Hepatocyte (in vitro differentiated cells): ENCODE data around the gene ENOSF1. TPM values are rescaled to one million over a fixed set of nuclear protein-coding genes. Genes with fewer than 3 reads are reported as not detected.

Source experiments
- DNase-seq: peaks from one replicate; pipeline ENCODE4 v3.0.0-alpha.2; 2016; ENCODE audit warnings: low spot score
- H2AFZ ChIP-seq: fragments of 200-600 bp; sonication (generic); 2 replicates; pipeline ENCODE4 v1.6.0; 2016; ENCODE audit warnings: antibody characterized with exemption, mild to moderate bottlenecking
- H3K27ac ChIP-seq: fragments of 200-600 bp; sonication (generic); 2 replicates; pipeline ENCODE4 v1.5.1; 2016; ENCODE audit warnings: mild to moderate bottlenecking
- H3K27me3 ChIP-seq: fragments of 200-600 bp; sonication (generic); 2 replicates; pipeline ENCODE4 v1.6.1; 2016
- H3K36me3 ChIP-seq: fragments of 200-600 bp; sonication (generic); replicated peaks from 2 replicates; pipeline ENCODE4 v1.5.1; 2016; ENCODE audit warnings: low read depth; ENCODE audit not compliant: insufficient read depth
- H3K4me1 ChIP-seq: fragments of 200-600 bp; sonication (generic); 2 replicates; pipeline ENCODE4 v1.5.1; 2016; ENCODE audit warnings: mild to moderate bottlenecking, moderate library complexity; ENCODE audit not compliant: insufficient read depth
- H3K4me2 ChIP-seq: fragments of 200-600 bp; sonication (generic); 2 replicates; pipeline ENCODE4 v1.6.0; 2016
- H3K4me3 ChIP-seq: fragments of 200-600 bp; sonication (generic); 2 replicates; pipeline ENCODE4 v1.5.1; 2016; ENCODE audit warnings: mild to moderate bottlenecking
- H3K79me2 ChIP-seq: fragments of 200-600 bp; sonication (generic); 2 replicates; pipeline ENCODE4 v1.6.0; 2017; ENCODE audit warnings: mild to moderate bottlenecking
- H3K9me2 ChIP-seq: fragments of 200-600 bp; sonication (generic); replicated peaks from 2 replicates; pipeline ENCODE4 v1.6.0; 2017; ENCODE audit warnings: mild to moderate bottlenecking; ENCODE audit not compliant: insufficient read depth
- H3K9me3 ChIP-seq: fragments of 200-600 bp; sonication (generic); 2 replicates; pipeline ENCODE4 v1.5.1; 2016; ENCODE audit warnings: low read depth, mild to moderate bottlenecking
- H4K20me1 ChIP-seq: fragments of 200-600 bp; sonication (generic); 2 replicates; pipeline ENCODE4 v1.6.0; 2016; ENCODE audit warnings: mild to moderate bottlenecking; ENCODE audit not compliant: insufficient read depth, poor library complexity, severe bottlenecking
- EZH2 ChIP-seq: fragments of 200-600 bp; sonication (generic); IDR thresholded peaks from 2 replicates; pipeline ENCODE4 v1.6.1; 2016; ENCODE audit warnings: antibody characterized with exemption, mild to moderate bottlenecking, borderline replicate concordance
- EZH2phosphoT487 ChIP-seq: fragments of 200-600 bp; sonication (generic); IDR thresholded peaks from one replicate; pipeline ENCODE4 v1.6.1; 2018; ENCODE audit warnings: antibody characterized with exemption, mild to moderate bottlenecking, low read depth, moderate library complexity; ENCODE audit not compliant: unreplicated experiment, severe bottlenecking
- WGBS: methylation state at CpG from one replicate; pipeline ENCODE4 v1.1.6; 2016; ENCODE audit warnings: low lambda C conversion rate; ENCODE audit errors: missing lambda C conversion rate; 5-methylcytosine and 5-hydroxymethylcytosine counted together
- polyA plus RNA-seq: library from polyadenylated mRNA; unstranded; fragments of >200 nt; fragmentation: Nextera tagmentation; extraction: Ambion mirVana; gene quantifications from 2 replicates; pipeline ENCODE4 v1.2.1, GENCODE V29; 2016
- total RNA-seq: library from RNA; depleted of rRNA; stranded (reverse); fragments of >200 nt; gene quantifications from 2 replicates; pipeline ENCODE4 v1.2.3, GENCODE V29; 2014
- TF ChIP-seq, protein P1 (sequence below): fragments of 200-600 bp; sonication (generic); IDR thresholded peaks from 2 replicates; pipeline ENCODE4 v1.5.1; 2016; ENCODE audit warnings: antibody characterized with exemption, mild to moderate bottlenecking; ENCODE audit not compliant: poor library complexity

The ENOSF1 gene
- total and polyA plus RNA-seq, 2 experiments from 2014 or later: 41.6 to 44.5 TPM

- TF ChIP-seq EZH2 (no peak), EZH2phosphoT487 (no peak)
- TF ChIP-seq, protein P1, sequence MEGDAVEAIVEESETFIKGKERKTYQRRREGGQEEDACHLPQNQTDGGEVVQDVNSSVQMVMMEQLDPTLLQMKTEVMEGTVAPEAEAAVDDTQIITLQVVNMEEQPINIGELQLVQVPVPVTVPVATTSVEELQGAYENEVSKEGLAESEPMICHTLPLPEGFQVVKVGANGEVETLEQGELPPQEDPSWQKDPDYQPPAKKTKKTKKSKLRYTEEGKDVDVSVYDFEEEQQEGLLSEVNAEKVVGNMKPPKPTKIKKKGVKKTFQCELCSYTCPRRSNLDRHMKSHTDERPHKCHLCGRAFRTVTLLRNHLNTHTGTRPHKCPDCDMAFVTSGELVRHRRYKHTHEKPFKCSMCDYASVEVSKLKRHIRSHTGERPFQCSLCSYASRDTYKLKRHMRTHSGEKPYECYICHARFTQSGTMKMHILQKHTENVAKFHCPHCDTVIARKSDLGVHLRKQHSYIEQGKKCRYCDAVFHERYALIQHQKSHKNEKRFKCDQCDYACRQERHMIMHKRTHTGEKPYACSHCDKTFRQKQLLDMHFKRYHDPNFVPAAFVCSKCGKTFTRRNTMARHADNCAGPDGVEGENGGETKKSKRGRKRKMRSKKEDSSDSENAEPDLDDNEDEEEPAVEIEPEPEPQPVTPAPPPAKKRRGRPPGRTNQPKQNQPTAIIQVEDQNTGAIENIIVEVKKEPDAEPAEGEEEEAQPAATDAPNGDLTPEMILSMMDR: no peak
- Histone ChIP-seq H3K9me2 (no peaks in the 10 kb centered on the region), H3K9me3 (no peaks in the 10 kb centered on the region), H3K79me2 (peaks cover 6% of the 10 kb centered on the region), H4K20me1 (no peaks in the 10 kb centered on the region), H3K27ac (peak overlapping the region; percentile 13), H3K4me3 (no peak overlapping the region), H2AFZ (no peak overlapping the region), H3K4me1 (no peaks in the 10 kb centered on the region), H3K27me3 (no peaks in the 10 kb centered on the region), H3K36me3 (peaks cover 2% of the 10 kb centered on the region), H3K4me2 (no peak overlapping the region)
- 63% methylated on average over 1 of the region's 1 CpG for WGBS
- no peak for DNase-seq
Measured at GRCh38 chr18:668260-668659, 44.2 kb downstream of the ENOSF1 start.

DNA sequence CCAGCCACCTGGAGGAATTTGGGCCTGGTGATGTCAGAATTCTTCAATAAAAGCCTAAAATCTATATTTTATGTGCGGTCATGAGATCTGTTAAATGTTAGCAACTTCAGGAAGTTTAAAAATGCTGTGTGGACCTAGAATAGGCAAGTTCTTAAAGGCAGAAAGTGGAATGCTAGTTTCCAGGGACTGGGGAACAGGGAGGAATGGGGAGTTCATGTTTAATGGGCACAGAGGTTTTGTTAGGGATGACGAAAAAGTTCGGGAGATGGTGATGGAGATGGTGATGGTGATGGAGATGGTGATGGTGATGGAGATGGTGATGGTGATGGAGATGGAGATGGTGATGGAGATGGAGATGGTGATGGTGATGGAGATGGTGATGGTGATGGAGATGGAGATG, 45.8 kb downstream of the ENOSF1 start:
- Histone ChIP-seq H3K27ac (no peak overlapping the region), H3K4me2 (no peak overlapping the region), H3K9me2 (no peaks in the 10 kb centered on the region), H3K4me1 (no peaks in the 10 kb centered on the region), H3K27me3 (no peaks in the 10 kb centered on the region), H3K4me3 (no peak overlapping the region), H4K20me1 (no peaks in the 10 kb centered on the region), H2AFZ (no peak overlapping the region), H3K79me2 (peaks cover 11% of the 10 kb centered on the region), H3K36me3 (peaks cover 2% of the 10 kb centered on the region), H3K9me3 (no peaks in the 10 kb centered on the region)
- no peak for DNase-seq
- WGBS: 97% methylated on average over 3 of the region's 3 CpGs
- TF ChIP-seq EZH2: no peak
- TF ChIP-seq EZH2phosphoT487: no peak
- TF ChIP-seq, protein P1: no peak

- Histone ChIP-seq H3K27me3 (no peaks in the 10 kb centered on the region), H3K9me2 (no peaks in the 10 kb centered on the region), H2AFZ (no peak overlapping the region), H3K9me3 (no peaks in the 10 kb centered on the region), H3K36me3 (peaks cover under 1% of the 10 kb centered on the region), H3K4me1 (no peaks in the 10 kb centered on the region), H3K4me3 (no peak overlapping the region), H3K4me2 (no peak overlapping the region), H3K79me2 (peaks cover 15% of the 10 kb centered on the region), H4K20me1 (no peaks in the 10 kb centered on the region), H3K27ac (no peak overlapping the region)
- no peak for TF ChIP-seq EZH2
- TF ChIP-seq, protein P1: peak; percentile 6
- DNase-seq: no peak
- WGBS: 93% methylated on average over 8 of the region's 8 CpGs
Measured at GRCh38 chr18:666177-666576, 46.3 kb downstream of the ENOSF1 start.

- no peaks in the 10 kb centered on the region for H3K4me1 ChIP-seq
- no peak overlapping the region for H2AFZ ChIP-seq
- no peak for DNase-seq
- H4K20me1 ChIP-seq: no peaks in the 10 kb centered on the region
- H3K4me3 ChIP-seq: no peak overlapping the region
- no peaks in the 10 kb centered on the region for H3K9me3 ChIP-seq
- no peaks in the 10 kb centered on the region for H3K27me3 ChIP-seq
- H3K9me2 ChIP-seq: no peaks in the 10 kb centered on the region
- no peak overlapping the region for H3K4me2 ChIP-seq
- TF ChIP-seq, protein P1: no peak
- TF ChIP-seq EZH2phosphoT487: no peak
- H3K79me2 ChIP-seq: peaks cover 39% of the 10 kb centered on the region
- no peak overlapping the region for H3K27ac ChIP-seq
- no peaks in the 10 kb centered on the region for H3K36me3 ChIP-seq
- WGBS: 89% methylated on average over 4 of the region's 4 CpGs
Measured at GRCh38 chr18:662197-662596, 50.2 kb downstream of the ENOSF1 start.
